Caco-2 (cell line): ENCODE measurements around the gene ADGRL1. TPM values are rescaled to one million over a fixed set of nuclear protein-coding genes. Genes with fewer than 3 reads are reported as not detected.

Experiments
- BruUV-seq: library from RNA; stranded (reverse); fragments of 400-500 nt; replicated peaks from 2 replicates; lab custom pipeline; 2021; lab: Mats Ljungman, UMichigan
- CTCF ChIA-PET: fragments of 300-600 bp; sonication (Branson Sonifier 250); formaldehyde crosslinking; loops from one replicate; lab custom pipeline; 2022; ENCODE audit warnings: antibody characterized with exemption; lab: Charles Lee
- POLR2A ChIA-PET: fragments of 300-600 bp; sonication (Branson Sonifier 250); formaldehyde crosslinking; loops from one replicate; lab custom pipeline; 2022; ENCODE audit warnings: antibody characterized with exemption; lab: Charles Lee
- DNase-seq, 2 experiments: peaks; one replicate each; pipeline versions ENCODE4 v3.0.0 to v3.0.0-alpha.2; 2020 to 2022
- H3K27me3 ChIP-seq: replicated peaks from 2 replicates; pipeline ENCODE4 v1.6.0; 2011; ENCODE audit warnings: low read length; ENCODE audit not compliant: control insufficient read depth, insufficient read depth
- H3K36me3 ChIP-seq: 2 replicates; pipeline ENCODE4 v1.5.1; 2011; ENCODE audit warnings: low read length; ENCODE audit not compliant: control insufficient read depth, insufficient read depth
- H3K4me1 ChIP-seq: fragments of 250-450 bp; sonication (Bioruptor Pico); 2 replicates; pipeline ENCODE4 v1.5.1; 2020; ENCODE audit warnings: mild to moderate bottlenecking
- H3K4me3 ChIP-seq: 2 replicates; pipeline ENCODE4 v1.5.1; 2011; ENCODE audit warnings: low read depth, mild to moderate bottlenecking, control low read depth, low read length
- H3K9me3 ChIP-seq: fragments of 250-450 bp; sonication (Bioruptor Pico); 2 replicates; pipeline ENCODE4 v1.5.1; 2020; ENCODE audit warnings: mild to moderate bottlenecking, moderate library complexity
- H3K27ac Mint-ChIP-seq: one replicate; pipeline ENCODE4 v1.8.0; 2022; ENCODE audit warnings: mixed read lengths; ENCODE audit not compliant: unreplicated experiment
- H3K27me3 Mint-ChIP-seq: one replicate; pipeline ENCODE4 v1.8.0; 2022; ENCODE audit warnings: mixed read lengths; ENCODE audit not compliant: insufficient read depth, unreplicated experiment
- H3K36me3 Mint-ChIP-seq: one replicate; pipeline ENCODE4 v1.8.0; 2022; ENCODE audit warnings: mild to moderate bottlenecking, mixed read lengths; ENCODE audit not compliant: insufficient read depth, unreplicated experiment
- H3K4me1 Mint-ChIP-seq: one replicate; pipeline ENCODE4 v1.8.0; 2022; ENCODE audit warnings: low read depth, mixed read lengths; ENCODE audit not compliant: unreplicated experiment
- H3K4me3 Mint-ChIP-seq: one replicate; pipeline ENCODE4 v1.8.0; 2022; ENCODE audit warnings: mild to moderate bottlenecking, moderate library complexity, mixed read lengths; ENCODE audit not compliant: unreplicated experiment
- H3K9me3 Mint-ChIP-seq: one replicate; pipeline ENCODE4 v1.8.0; 2022; ENCODE audit warnings: mixed read lengths; ENCODE audit not compliant: unreplicated experiment
- CTCF ChIP-seq, 2 experiments: fragments of 200-600 bp in 1 of 2; IDR thresholded peaks; 1 replicate in 1 of 2; 2 replicates in 1 of 2; pipeline versions ENCODE4 v1.5.1 to v1.8.0; 2011 to 2022; ENCODE audit warnings: antibody characterized with exemption in 1 of 2, control low read depth in 1 of 2, inconsistent platforms in 1 of 2, low read depth in 1 of 2, low read length in 1 of 2, mild to moderate bottlenecking in 1 of 2, moderate library complexity in 1 of 2; ENCODE audit not compliant: insufficient read depth in 1 of 2, severe bottlenecking in 1 of 2, unreplicated experiment in 1 of 2
- intact Hi-C: fragments of 100-400 bp; cut with micrococcal nuclease; formaldehyde crosslinking; loops from one replicate; pipeline ENCODE4 v1.10.0; 2022; ENCODE audit not compliant: unreplicated experiment
- total RNA-seq: library from RNA; stranded (reverse); gene quantifications from 2 replicates; pipeline ENCODE4 v1.2.3, GENCODE V29; 2022

Gene ADGRL1
- total RNA-seq, 1 experiment from 2014 or later, result 17.6 TPM

- Mint-ChIP-seq H3K27me3 (no peaks in the 10 kb centered on the region), H3K36me3 (no peaks in the 10 kb centered on the region)
- POLR2A ChIA-PET, result no interaction called here
These were observed 41.9 kb downstream of the ADGRL1 start for GRCh38 chr19:14164082-14164481.

GRCh38 chr19:14162871-14163297 is 43.1 kb downstream of the ADGRL1 start:
- H3K4me1 Mint-ChIP-seq, result no peaks in the 10 kb centered on the region
- TF ChIP-seq CTCF (IDR thresholded peaks at IDR 0.05; ENCODE audit: insufficient read depth in 1 of 2, low read depth in 1 of 2, low read length in 1 of 2, severe bottlenecking in 1 of 2, unreplicated experiment in 1 of 2), result no peak

More at GRCh38 chr19:14164082-14164481, 41.9 kb downstream of the ADGRL1 start:
- CTCF ChIA-PET, result no interaction called here
- Histone ChIP-seq H3K9me3 (no peaks in the 10 kb centered on the region), H3K4me1 (no peaks in the 10 kb centered on the region), H3K4me3 (no peak overlapping the region), H3K36me3 (no peaks in the 10 kb centered on the region), H3K27me3 (no peaks in the 10 kb centered on the region)
- no peak for DNase-seq
- Mint-ChIP-seq H3K27ac (no peak overlapping the region), H3K9me3 (no peaks in the 10 kb centered on the region), H3K4me1 (no peaks in the 10 kb centered on the region), H3K4me3 (no peak overlapping the region)
- BruUV-seq, result no TSS peak
- TF ChIP-seq CTCF (IDR thresholded peaks at IDR 0.05; ENCODE audit: insufficient read depth in 1 of 2, low read depth in 1 of 2, low read length in 1 of 2, severe bottlenecking in 1 of 2, unreplicated experiment in 1 of 2), result no peak
- intact Hi-C loops, result no loop called here

GRCh38 chr19:14161305-14161704 is 44.7 kb downstream of the ADGRL1 start:
- no peaks in the 10 kb centered on the region for H3K27me3 ChIP-seq
- H3K36me3 ChIP-seq, result no peaks in the 10 kb centered on the region
- H3K4me3 ChIP-seq, result no peak overlapping the region
- no peaks in the 10 kb centered on the region for H3K36me3 Mint-ChIP-seq
- ChIA-PET POLR2A (no interaction called here), CTCF (no interaction called here)
- no TSS peak for BruUV-seq
- H3K4me1 Mint-ChIP-seq, result no peaks in the 10 kb centered on the region
- no peak overlapping the region for H3K27ac Mint-ChIP-seq
- H3K27me3 Mint-ChIP-seq, result no peaks in the 10 kb centered on the region
- no peaks in the 10 kb centered on the region for H3K9me3 Mint-ChIP-seq
- H3K4me1 ChIP-seq, result no peaks in the 10 kb centered on the region
- TF ChIP-seq CTCF (IDR thresholded peaks at IDR 0.05; ENCODE audit: insufficient read depth in 1 of 2, low read depth in 1 of 2, low read length in 1 of 2, severe bottlenecking in 1 of 2, unreplicated experiment in 1 of 2), result no peak
- H3K4me3 Mint-ChIP-seq, result no peak overlapping the region
- H3K9me3 ChIP-seq, result no peaks in the 10 kb centered on the region
- intact Hi-C loops, result no loop called here
- DNase-seq, result no peak

More at GRCh38 chr19:14162871-14163297, 43.1 kb downstream of the ADGRL1 start:
- Mint-ChIP-seq H3K9me3 (no peaks in the 10 kb centered on the region), H3K36me3 (no peaks in the 10 kb centered on the region), H3K4me3 (no peak overlapping the region), H3K27me3 (no peaks in the 10 kb centered on the region), H3K27ac (no peak overlapping the region)
- DNase-seq, result no peak
- Histone ChIP-seq H3K27me3 (no peaks in the 10 kb centered on the region), H3K9me3 (no peaks in the 10 kb centered on the region), H3K4me1 (no peaks in the 10 kb centered on the region), H3K4me3 (no peak overlapping the region), H3K36me3 (no peaks in the 10 kb centered on the region)
- POLR2A ChIA-PET, result no interaction called here
- no TSS peak for BruUV-seq
- CTCF ChIA-PET, result no interaction called here
- intact Hi-C loops, result no loop called here
